Astrocyte (in vitro differentiated cells and primary cell): Measurements from ENCODE around the gene FAM168A. TPM values are rescaled to one million over a fixed set of nuclear protein-coding genes. Genes with fewer than 3 reads are reported as not detected.

Experiments used
- DNase-seq: peaks from one replicate; pipeline ENCODE4 v3.0.0-alpha.2; 2010; ENCODE audit warnings: low read depth
- FAIRE-seq: peaks from 2 replicates; lab custom pipeline; 2011; peaks lifted over from hg19 to GRCh38; lab: Jason Lieb, UNC
- H2AFZ ChIP-seq: 2 replicates; pipeline ENCODE4 v1.6.0; 2012; ENCODE audit warnings: low read depth, low read length, inconsistent platforms
- H3K27ac ChIP-seq: 2 replicates; pipeline ENCODE4 v1.5.1; 2011; ENCODE audit warnings: low read depth, low read length, inconsistent platforms
- H3K27me3 ChIP-seq: 2 replicates; pipeline ENCODE4 v1.6.0; 2011; ENCODE audit warnings: low read length, inconsistent platforms; ENCODE audit not compliant: insufficient read depth
- H3K36me3 ChIP-seq: 2 replicates; pipeline ENCODE4 v1.5.1; 2011; ENCODE audit warnings: low read length, inconsistent platforms; ENCODE audit not compliant: insufficient read depth
- H3K4me1 ChIP-seq: 2 replicates; pipeline ENCODE4 v1.5.1; 2011; ENCODE audit warnings: low read length, inconsistent platforms; ENCODE audit not compliant: insufficient read depth
- H3K4me2 ChIP-seq: 2 replicates; pipeline ENCODE4 v1.6.0; 2012; ENCODE audit warnings: low read length, inconsistent platforms
- H3K4me3 ChIP-seq: 2 replicates; pipeline ENCODE4 v1.5.1; 2011; ENCODE audit warnings: low read depth, mild to moderate bottlenecking, low read length, inconsistent platforms; ENCODE audit not compliant: insufficient read depth
- H3K79me2 ChIP-seq: 2 replicates; pipeline ENCODE4 v1.6.0; 2012; ENCODE audit warnings: mild to moderate bottlenecking, low read length, inconsistent platforms; ENCODE audit not compliant: insufficient read depth
- H3K9ac ChIP-seq: 2 replicates; pipeline ENCODE4 v1.6.0; 2012; ENCODE audit warnings: mild to moderate bottlenecking, low read length, inconsistent platforms
- H3K9me3 ChIP-seq: 2 replicates; pipeline ENCODE4 v1.5.1; 2012; ENCODE audit warnings: low read depth, mild to moderate bottlenecking, low read length, inconsistent platforms; ENCODE audit not compliant: insufficient read depth
- H4K20me1 ChIP-seq: 2 replicates; pipeline ENCODE4 v1.6.0; 2012; ENCODE audit warnings: low read length, inconsistent platforms; ENCODE audit not compliant: insufficient read depth
- H3K27ac Mint-ChIP-seq: one replicate; pipeline ENCODE4 v1.8.0; 2021; ENCODE audit warnings: mild to moderate bottlenecking, mixed read lengths; ENCODE audit not compliant: unreplicated experiment
- H3K27me3 Mint-ChIP-seq: one replicate; pipeline ENCODE4 v1.8.0; 2021; ENCODE audit warnings: low read depth, mixed read lengths; ENCODE audit not compliant: unreplicated experiment
- H3K36me3 Mint-ChIP-seq: one replicate; pipeline ENCODE4 v1.8.0; 2021; ENCODE audit warnings: low read depth, mixed read lengths; ENCODE audit not compliant: unreplicated experiment
- H3K4me1 Mint-ChIP-seq: one replicate; pipeline ENCODE4 v1.8.0; 2021; ENCODE audit warnings: low read depth, mixed read lengths; ENCODE audit not compliant: unreplicated experiment
- H3K4me3 Mint-ChIP-seq: one replicate; pipeline ENCODE4 v1.8.0; 2021; ENCODE audit warnings: mild to moderate bottlenecking, moderate library complexity, mixed read lengths; ENCODE audit not compliant: unreplicated experiment
- H3K9me3 Mint-ChIP-seq: one replicate; pipeline ENCODE4 v1.8.0; 2021; ENCODE audit warnings: mild to moderate bottlenecking, mixed read lengths; ENCODE audit not compliant: unreplicated experiment
- CTCF ChIP-seq: IDR thresholded peaks from 2 replicates; pipeline ENCODE4 v1.5.1; 2011; ENCODE audit warnings: low read depth, mild to moderate bottlenecking, inconsistent platforms, low read length, moderate library complexity; ENCODE audit not compliant: insufficient read depth
- EZH2 ChIP-seq: IDR thresholded peaks from 2 replicates; pipeline ENCODE4 v1.6.1; 2012; ENCODE audit warnings: mild to moderate bottlenecking, low read length, inconsistent platforms; ENCODE audit not compliant: insufficient read depth
- total RNA-seq: library from RNA; stranded (reverse); gene quantifications from 2 replicates; pipeline ENCODE4 v1.2.1, GENCODE V29; 2021

Gene FAM168A
- total RNA-seq, 1 donor from 2014 or later: 44.8 TPM

DNA sequence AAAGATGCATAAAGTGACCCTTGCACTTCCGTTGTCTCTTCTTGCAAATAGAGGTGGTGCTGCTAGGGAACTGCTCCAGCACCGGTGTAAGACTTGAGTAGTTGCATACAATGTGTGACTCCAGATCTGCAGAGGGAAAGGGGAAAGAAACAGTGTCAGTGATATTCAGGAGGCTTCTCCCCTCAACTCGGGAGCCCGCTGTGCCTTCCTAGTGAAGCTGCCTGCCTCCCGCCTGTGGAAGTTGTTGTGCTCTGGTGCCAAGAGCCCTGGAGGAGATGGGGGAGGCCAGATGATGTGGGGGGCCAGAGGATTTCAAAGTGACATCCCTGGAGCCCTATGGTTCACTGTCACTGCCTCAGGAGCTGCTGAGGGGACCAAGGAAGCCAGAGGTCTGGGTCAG, 191.3 kb downstream of the FAM168A start:
- Mint-ChIP-seq H3K27ac (no peak overlapping the region), H3K4me3 (no peak overlapping the region), H3K27me3 (no peaks in the 10 kb centered on the region), H3K4me1 (peaks cover 16% of the 10 kb centered on the region), H3K9me3 (no peaks in the 10 kb centered on the region), H3K36me3 (peaks cover 24% of the 10 kb centered on the region)
- Histone ChIP-seq H3K79me2 (no peaks in the 10 kb centered on the region), H3K4me3 (no peak overlapping the region), H3K4me2 (no peak overlapping the region), H3K4me1 (peaks cover 5% of the 10 kb centered on the region), H2AFZ (no peak overlapping the region), H3K27me3 (no peaks in the 10 kb centered on the region), H4K20me1 (peaks cover 4% of the 10 kb centered on the region), H3K9me3 (no peaks in the 10 kb centered on the region), H3K36me3 (no peaks in the 10 kb centered on the region), H3K27ac (no peak overlapping the region), H3K9ac (no peak overlapping the region)
- TF ChIP-seq EZH2: no peak
- TF ChIP-seq CTCF: no peak
- DNase-seq (no peak), FAIRE-seq (no peak)

DNA sequence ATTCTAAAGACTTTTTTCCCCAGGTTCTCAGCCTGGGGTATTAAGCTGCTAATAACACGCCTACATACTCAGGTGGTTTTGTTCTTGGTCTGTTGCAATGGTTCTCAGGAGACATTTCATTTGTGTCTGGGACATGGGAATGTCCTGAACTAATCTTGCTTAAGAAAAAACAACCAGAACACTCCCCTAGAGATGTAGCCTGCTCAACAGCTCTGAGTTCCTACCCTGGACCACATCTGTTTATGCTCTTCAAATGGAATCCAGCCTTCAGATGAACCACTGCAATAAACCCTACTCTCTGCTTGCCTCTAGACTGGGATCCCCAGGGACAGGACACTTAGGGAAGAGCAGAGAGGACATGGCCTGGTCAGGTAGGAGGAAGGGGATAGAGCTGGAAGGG, 191.8 kb downstream of the FAM168A start:
- Mint-ChIP-seq H3K27ac (no peak overlapping the region), H3K9me3 (no peaks in the 10 kb centered on the region), H3K4me3 (no peak overlapping the region), H3K27me3 (no peaks in the 10 kb centered on the region), H3K4me1 (peaks cover 17% of the 10 kb centered on the region), H3K36me3 (peaks cover 24% of the 10 kb centered on the region)
- Histone ChIP-seq H3K79me2 (no peaks in the 10 kb centered on the region), H3K27ac (no peak overlapping the region), H3K4me2 (no peak overlapping the region), H3K4me3 (no peak overlapping the region), H2AFZ (no peak overlapping the region), H3K36me3 (no peaks in the 10 kb centered on the region), H3K4me1 (peaks cover 5% of the 10 kb centered on the region), H4K20me1 (peaks cover 6% of the 10 kb centered on the region), H3K9ac (no peak overlapping the region), H3K9me3 (no peaks in the 10 kb centered on the region), H3K27me3 (no peaks in the 10 kb centered on the region)
- no peak for DNase-seq
- FAIRE-seq: no peak
- TF ChIP-seq EZH2 (no peak), CTCF (no peak)

GRCh38 chr11:73405146-73405510, 192.8 kb downstream of the FAM168A start:
- H3K9ac ChIP-seq: no peak overlapping the region
- peaks cover 5% of the 10 kb centered on the region for H3K4me1 ChIP-seq

More at GRCh38 chr11:73405146-73405510, 192.8 kb downstream of the FAM168A start:
- Mint-ChIP-seq H3K4me3 (no peak overlapping the region), H3K27me3 (no peaks in the 10 kb centered on the region), H3K4me1 (peaks cover 16% of the 10 kb centered on the region), H3K9me3 (no peaks in the 10 kb centered on the region), H3K36me3 (peaks cover 24% of the 10 kb centered on the region), H3K27ac (no peak overlapping the region)
- peaks cover 6% of the 10 kb centered on the region for H4K20me1 ChIP-seq
- H3K27ac ChIP-seq: no peak overlapping the region
- H3K27me3 ChIP-seq: no peaks in the 10 kb centered on the region
- H3K9me3 ChIP-seq: no peaks in the 10 kb centered on the region
- no peak overlapping the region for H3K4me2 ChIP-seq
- H2AFZ ChIP-seq: no peak overlapping the region
- no peak for DNase-seq
- no peaks in the 10 kb centered on the region for H3K79me2 ChIP-seq
- TF ChIP-seq CTCF (no peak), EZH2 (no peak)
- FAIRE-seq: no peak
- no peak overlapping the region for H3K4me3 ChIP-seq
- H3K36me3 ChIP-seq: no peaks in the 10 kb centered on the region
